Mucosa of rectum (tissue), 2 donors: ENCODE results near the gene MAP4K4.

Experiments
- H3K27ac ChIP-seq, 2 donors: one replicate each; pipeline ENCODE4 v1.7.0; 2013; ENCODE audit warnings: inconsistent platforms in 2 of 2, low read depth in 2 of 2, low read length in 2 of 2
- H3K27me3 ChIP-seq, 2 donors: one replicate each; pipeline ENCODE4 v1.7.0; 2013; ENCODE audit warnings: low read length in 2 of 2; ENCODE audit not compliant: control insufficient read depth in 2 of 2, insufficient read depth in 2 of 2
- H3K36me3 ChIP-seq, 2 donors: one replicate each; pipeline ENCODE4 v1.7.0; 2013; ENCODE audit warnings: low read length in 2 of 2; ENCODE audit not compliant: control insufficient read depth in 2 of 2, insufficient read depth in 2 of 2
- H3K4me1 ChIP-seq, 2 donors: one replicate each; pipeline ENCODE4 v1.7.0; 2013; ENCODE audit warnings: low read length in 2 of 2, mild to moderate bottlenecking in 1 of 2; ENCODE audit not compliant: control insufficient read depth in 2 of 2, insufficient read depth in 2 of 2
- H3K4me3 ChIP-seq, 2 donors: one replicate each; pipeline ENCODE4 v1.7.0; 2013; ENCODE audit warnings: low read length in 2 of 2
- H3K9ac ChIP-seq, 2 donors: one replicate each; pipeline ENCODE4 v1.7.0; 2013; ENCODE audit warnings: low read length in 2 of 2, low read depth in 1 of 2, mild to moderate bottlenecking in 1 of 2
- H3K9me3 ChIP-seq, 2 donors: one replicate each; pipeline ENCODE4 v1.7.0; 2013; ENCODE audit warnings: low read length in 2 of 2; ENCODE audit not compliant: control insufficient read depth in 2 of 2
- donor health status: healthy.
- donor health status: Normal muscosa, but diverticular disease.

MAP4K4 gene

GRCh38 chr2:101788565-101788964, 91.1 kb downstream of the MAP4K4 start:
- no peaks in the 10 kb centered on the region for H3K9me3 ChIP-seq
- H3K4me3 ChIP-seq = no peak overlapping the region
- no peaks in the 10 kb centered on the region for H3K4me1 ChIP-seq
- no peaks in the 10 kb centered on the region for H3K27me3 ChIP-seq
- H3K36me3 ChIP-seq = peaks cover 0 to 3% of the 10 kb centered on the region in 2 donors
- H3K27ac ChIP-seq = no peak overlapping the region
- no peak overlapping the region for H3K9ac ChIP-seq

GRCh38 chr2:101788995-101789970, 91.8 kb downstream of the MAP4K4 start:
- H3K4me1 ChIP-seq = no peaks in the 10 kb centered on the region
- H3K36me3 ChIP-seq = peaks cover 0 to 3% of the 10 kb centered on the region in 2 donors
- H3K27ac ChIP-seq = no peak overlapping the region
- no peaks in the 10 kb centered on the region for H3K9me3 ChIP-seq
- no peak overlapping the region for H3K4me3 ChIP-seq
- H3K9ac ChIP-seq = no peak overlapping the region
- no peaks in the 10 kb centered on the region for H3K27me3 ChIP-seq

- H3K36me3 ChIP-seq = peaks cover 0 to 3% of the 10 kb centered on the region in 2 donors
- no peak overlapping the region for H3K27ac ChIP-seq
- H3K4me3 ChIP-seq = no peak overlapping the region
- H3K9me3 ChIP-seq = no peaks in the 10 kb centered on the region
- no peaks in the 10 kb centered on the region for H3K27me3 ChIP-seq
- H3K9ac ChIP-seq = no peak overlapping the region
- H3K4me1 ChIP-seq = no peaks in the 10 kb centered on the region
Observed at GRCh38 chr2:101790416-101790815, 92.9 kb downstream of the MAP4K4 start.

- no peaks in the 10 kb centered on the region for H3K9me3 ChIP-seq
- H3K9ac ChIP-seq = no peak overlapping the region
- no peak overlapping the region for H3K27ac ChIP-seq
- no peak overlapping the region for H3K4me3 ChIP-seq
- peaks cover 0 to 3% of the 10 kb centered on the region in 2 donors for H3K36me3 ChIP-seq
- H3K27me3 ChIP-seq = no peaks in the 10 kb centered on the region
- no peaks in the 10 kb centered on the region for H3K4me1 ChIP-seq
Observed at GRCh38 chr2:101790857-101791256, 93.3 kb downstream of the MAP4K4 start.

- H3K36me3 ChIP-seq = peaks cover 0 to 3% of the 10 kb centered on the region in 2 donors
- no peaks in the 10 kb centered on the region for H3K9me3 ChIP-seq
- no peaks in the 10 kb centered on the region for H3K27me3 ChIP-seq
- H3K4me3 ChIP-seq = no peak overlapping the region
- no peaks in the 10 kb centered on the region for H3K4me1 ChIP-seq
- no peak overlapping the region for H3K9ac ChIP-seq
- no peak overlapping the region for H3K27ac ChIP-seq
Observed at GRCh38 chr2:101792208-101792607, 94.7 kb downstream of the MAP4K4 start.

- H3K36me3 ChIP-seq = peaks cover 0 to 3% of the 10 kb centered on the region in 2 donors
- H3K4me3 ChIP-seq = no peak overlapping the region
- no peaks in the 10 kb centered on the region for H3K4me1 ChIP-seq
- no peak overlapping the region for H3K9ac ChIP-seq
- H3K9me3 ChIP-seq = no peaks in the 10 kb centered on the region
- no peaks in the 10 kb centered on the region for H3K27me3 ChIP-seq
- H3K27ac ChIP-seq = no peak overlapping the region
Observed at GRCh38 chr2:101793277-101793969, 95.9 kb downstream of the MAP4K4 start.

- no peak overlapping the region for H3K9ac ChIP-seq
- no peak overlapping the region for H3K4me3 ChIP-seq
- no peak overlapping the region for H3K27ac ChIP-seq
- peaks cover 0 to 3% of the 10 kb centered on the region in 2 donors for H3K36me3 ChIP-seq
- H3K9me3 ChIP-seq = no peaks in the 10 kb centered on the region
- H3K4me1 ChIP-seq = no peaks in the 10 kb centered on the region
- H3K27me3 ChIP-seq = no peaks in the 10 kb centered on the region
Observed at GRCh38 chr2:101794141-101794540, 96.6 kb downstream of the MAP4K4 start.

GRCh38 chr2:101795033-101795432, 97.5 kb downstream of the MAP4K4 start:
- Histone ChIP-seq H3K27ac (no peak overlapping the region), H3K9ac (no peak overlapping the region), H3K4me1 (no peaks in the 10 kb centered on the region)

GRCh38 chr2:101796825-101797600, 99.5 kb downstream of the MAP4K4 start:
- H3K4me1 ChIP-seq = peaks cover 0 to 3% of the 10 kb centered on the region in 2 donors
- H3K9ac ChIP-seq = no peak overlapping the region
- H3K27me3 ChIP-seq = no peaks in the 10 kb centered on the region
- H3K4me3 ChIP-seq = no peak overlapping the region
- no peaks in the 10 kb centered on the region for H3K9me3 ChIP-seq
- H3K36me3 ChIP-seq = peaks cover 0 to 3% of the 10 kb centered on the region in 2 donors
- H3K27ac ChIP-seq = no peak overlapping the region

More at GRCh38 chr2:101795033-101795432, 97.5 kb downstream of the MAP4K4 start:
- H3K36me3 ChIP-seq = peaks cover 0 to 3% of the 10 kb centered on the region in 2 donors
- H3K27me3 ChIP-seq = no peaks in the 10 kb centered on the region
- no peak overlapping the region for H3K4me3 ChIP-seq
- H3K9me3 ChIP-seq = no peaks in the 10 kb centered on the region
